Activated CD4-positive, alpha-beta memory T cell treated with anti-CD3 and anti-CD28 coated beads, Interleukin-2, amount 10 ng/mL, durations not matched to agents 7 days and 5 days (primary cell): ENCODE measurements around the gene TIPIN. TPM values are rescaled to one million over a fixed set of nuclear protein-coding genes. Genes with fewer than 3 reads are reported as not detected.
"Not testable (repeated sequence)": the region's sequence is repeated elsewhere in the genome, so short reads cannot be mapped to it uniquely, and the experiment has no call there.

Experiments
- CTCF ChIA-PET: fragments of 350-600 bp; sonication (Branson Sonifier 250); formaldehyde crosslinking; loops from one replicate; lab custom pipeline; 2021; ENCODE audit warnings: antibody characterized with exemption, inconsistent platforms; lab: Charles Lee
- POLR2A ChIA-PET: fragments of 350-600 bp; sonication (Branson Sonifier 250); formaldehyde crosslinking; loops from one replicate; lab custom pipeline; 2021; ENCODE audit warnings: antibody characterized with exemption; lab: Charles Lee
- DNase-seq: peaks from one replicate; pipeline ENCODE4 v3.0.0-alpha.2; 2020
- H3K27ac Mint-ChIP-seq: one replicate; pipeline ENCODE4 v1.8.0; 2021; ENCODE audit warnings: mild to moderate bottlenecking, mixed read lengths
- H3K27me3 Mint-ChIP-seq: one replicate; pipeline ENCODE4 v1.8.0; 2021; ENCODE audit warnings: mixed read lengths
- H3K36me3 Mint-ChIP-seq: one replicate; pipeline ENCODE4 v1.8.0; 2021; ENCODE audit warnings: low read depth, mixed read lengths
- H3K4me1 Mint-ChIP-seq: one replicate; pipeline ENCODE4 v1.8.0; 2021; ENCODE audit warnings: mixed read lengths
- H3K4me3 Mint-ChIP-seq: one replicate; pipeline ENCODE4 v1.8.0; 2021; ENCODE audit warnings: mild to moderate bottlenecking, mixed read lengths
- H3K9me3 Mint-ChIP-seq: one replicate; pipeline ENCODE4 v1.8.0; 2021; ENCODE audit warnings: mixed read lengths
- total RNA-seq, 2 experiments: library from RNA; stranded (reverse); gene quantifications; one replicate each; pipeline ENCODE4 v1.2.3, GENCODE V29; 2021

Gene TIPIN
- total RNA-seq, 2 experiments from 2014 or later: 27.2 to 28.9 TPM

- POLR2A ChIA-PET: no interaction called here
- H3K27ac Mint-ChIP-seq: no peak overlapping the region
- H3K36me3 Mint-ChIP-seq: peaks cover 3% of the 10 kb centered on the region
- no peak overlapping the region for H3K4me3 Mint-ChIP-seq
- no peaks in the 10 kb centered on the region for H3K27me3 Mint-ChIP-seq
- DNase-seq: no peak
- H3K9me3 Mint-ChIP-seq: peaks cover 6% of the 10 kb centered on the region
- CTCF ChIA-PET: interaction anchor here (1.1 kb wide), 1 partner anchor 119 kb away, joined by 4 read pairs; the partner anchor contains the start of gene SNAPC5
- no peaks in the 10 kb centered on the region for H3K4me1 Mint-ChIP-seq
Measured at GRCh38 chr15:66378814-66379430, 22.4 kb upstream of the TIPIN start.

- no peak overlapping the region for H3K4me3 Mint-ChIP-seq
- POLR2A ChIA-PET: interaction anchor here (1.4 kb wide), 1 partner anchor 124 kb away, joined by 3 read pairs; the partner anchor contains the start of gene SNAPC5
Measured at GRCh38 chr15:66374179-66374578, 17.7 kb upstream of the TIPIN start.

GRCh38 chr15:66369773-66370651, 13.5 kb upstream of the TIPIN start:
- H3K36me3 Mint-ChIP-seq: peaks cover 3% of the 10 kb centered on the region
- H3K27ac Mint-ChIP-seq: peak overlapping the region; percentile 80
- peaks cover 6% of the 10 kb centered on the region for H3K9me3 Mint-ChIP-seq
- ChIA-PET POLR2A (interaction anchor here (0.9 to 2.4 kb wide), 8 partner anchors 13 to 1065 kb away, joined by 3 to 14 read pairs (median 6); partner anchors contain the start of genes MAP2K1, TIPIN and ZWILCH), CTCF (interaction anchor here (0.6 to 3.6 kb wide), 5 partner anchors 12 to 129 kb away, joined by 3 to 19 read pairs (median 3); partner anchors contain the start of gene MAP2K1)
- no peaks in the 10 kb centered on the region for H3K27me3 Mint-ChIP-seq
- DNase-seq: peak; percentile 51
- H3K4me3 Mint-ChIP-seq: peak overlapping the region; percentile 54
- H3K4me1 Mint-ChIP-seq: peaks cover 22% of the 10 kb centered on the region

More at GRCh38 chr15:66374179-66374578, 17.7 kb upstream of the TIPIN start:
- Mint-ChIP-seq H3K36me3 (peaks cover 3% of the 10 kb centered on the region), H3K27me3 (no peaks in the 10 kb centered on the region), H3K27ac (no peak overlapping the region), H3K9me3 (peaks cover 6% of the 10 kb centered on the region), H3K4me1 (peaks cover 22% of the 10 kb centered on the region)
- DNase-seq: no peak
- CTCF ChIA-PET: interaction anchor here (1.3 kb wide), 1 partner anchor 12 kb away, joined by 3 read pairs; the partner anchor contains the start of gene MAP2K1

GRCh38 chr15:66364944-66365528, 8.6 kb upstream of the TIPIN start:
- Mint-ChIP-seq H3K36me3 (no peaks in the 10 kb centered on the region), H3K27ac (no peak overlapping the region), H3K27me3 (no peaks in the 10 kb centered on the region), H3K4me3 (no peak overlapping the region), H3K4me1 (peaks cover 7% of the 10 kb centered on the region), H3K9me3 (no peaks in the 10 kb centered on the region)
- POLR2A ChIA-PET: no interaction called here
- DNase-seq: no peak
- CTCF ChIA-PET: interaction anchor here (1.2 kb wide), 1 partner anchor 132 kb away, joined by 6 read pairs; the partner anchor contains the start of gene SNAPC5

GRCh38 chr15:66362776-66363175, 6.3 kb upstream of the TIPIN start:
- ChIA-PET CTCF (no interaction called here), POLR2A (no interaction called here)
- Mint-ChIP-seq H3K27me3 (no peaks in the 10 kb centered on the region), H3K27ac (no peak overlapping the region), H3K36me3 (no peaks in the 10 kb centered on the region), H3K4me1 (peaks cover 3% of the 10 kb centered on the region), H3K4me3 (no peak overlapping the region), H3K9me3 (no peaks in the 10 kb centered on the region)
- no peak for DNase-seq

GRCh38 chr15:66361745-66362460, 5.4 kb upstream of the TIPIN start:
- CTCF ChIA-PET: interaction anchor here (1.5 kb wide), 1 partner anchor 136 kb away, joined by 3 read pairs; the partner anchor contains the start of gene SNAPC5
- H3K4me1 Mint-ChIP-seq, H3K9me3 Mint-ChIP-seq: not testable (repeated sequence)

GRCh38 chr15:66359740-66360139, 3.3 kb upstream of the TIPIN start:
- DNase-seq: no peak
- Mint-ChIP-seq H3K4me3 (no peak overlapping the region), H3K36me3 (peaks cover 8% of the 10 kb centered on the region), H3K4me1 (peaks cover 20% of the 10 kb centered on the region), H3K27me3 (no peaks in the 10 kb centered on the region), H3K9me3 (no peaks in the 10 kb centered on the region), H3K27ac (no peak overlapping the region)
- ChIA-PET CTCF (no interaction called here), POLR2A (no interaction called here)

More at GRCh38 chr15:66361745-66362460, 5.4 kb upstream of the TIPIN start:
- H3K4me3 Mint-ChIP-seq, H3K27ac Mint-ChIP-seq, POLR2A ChIA-PET, H3K36me3 Mint-ChIP-seq, DNase-seq, H3K27me3 Mint-ChIP-seq: not testable (repeated sequence)

GRCh38 chr15:66356077-66356358, 467 bp downstream of the TIPIN start:
- H3K27me3 Mint-ChIP-seq: no peaks in the 10 kb centered on the region
- H3K36me3 Mint-ChIP-seq: peaks cover 31% of the 10 kb centered on the region
- POLR2A ChIA-PET: interaction anchor here (1.0 to 4.3 kb wide), 8 partner anchors 11 to 1052 kb away, joined by 3 to 55 read pairs (median 24); partner anchors contain the start of genes DIS3L, MAP2K1, RNU5B-1 and RPL4
- H3K4me1 Mint-ChIP-seq: peaks cover 37% of the 10 kb centered on the region
- CTCF ChIA-PET: interaction anchor here (0.7 to 5.6 kb wide), 4 partner anchors 30 to 143 kb away, joined by 3 to 74 read pairs (median 4); partner anchors contain the start of genes MAP2K1 and SNAPC5
- DNase-seq: no peak
- H3K27ac Mint-ChIP-seq: peak overlapping the region; percentile 93
- peak overlapping the region; percentile 93 for H3K4me3 Mint-ChIP-seq
- H3K9me3 Mint-ChIP-seq: no peaks in the 10 kb centered on the region

GRCh38 chr15:66348530-66348929, 8.0 kb downstream of the TIPIN start:
- H3K4me3 Mint-ChIP-seq, DNase-seq, H3K27ac Mint-ChIP-seq, H3K27me3 Mint-ChIP-seq, POLR2A ChIA-PET, H3K9me3 Mint-ChIP-seq: not testable (repeated sequence)
- Mint-ChIP-seq H3K4me1 (peaks cover 13% of the 10 kb centered on the region), H3K36me3 (peaks cover 52% of the 10 kb centered on the region)
- CTCF ChIA-PET: interaction anchor here (2.7 kb wide), 1 partner anchor 150 kb away, joined by 7 read pairs; no protein-coding TSS in a partner anchor

GRCh38 chr15:66328771-66329170, 27.7 kb downstream of the TIPIN start:
- CTCF ChIA-PET: no interaction called here
- DNase-seq: no peak
- Mint-ChIP-seq H3K36me3 (peaks cover 48% of the 10 kb centered on the region), H3K4me1 (no peaks in the 10 kb centered on the region), H3K27ac (no peak overlapping the region), H3K9me3 (no peaks in the 10 kb centered on the region), H3K27me3 (no peaks in the 10 kb centered on the region), H3K4me3 (no peak overlapping the region)
- POLR2A ChIA-PET: no interaction called here

GRCh38 chr15:66327736-66328135, 28.7 kb downstream of the TIPIN start:
- Mint-ChIP-seq H3K27me3 (no peaks in the 10 kb centered on the region), H3K4me1 (no peaks in the 10 kb centered on the region), H3K36me3 (peaks cover 49% of the 10 kb centered on the region), H3K9me3 (no peaks in the 10 kb centered on the region), H3K27ac (no peak overlapping the region), H3K4me3 (no peak overlapping the region)
- POLR2A ChIA-PET: no interaction called here
- DNase-seq: no peak
- CTCF ChIA-PET: no interaction called here

GRCh38 chr15:66326051-66326450, 30.4 kb downstream of the TIPIN start:
- POLR2A ChIA-PET: no interaction called here
- H3K36me3 Mint-ChIP-seq: peaks cover 50% of the 10 kb centered on the region

More at GRCh38 chr15:66326051-66326450, 30.4 kb downstream of the TIPIN start:
- H3K4me3 Mint-ChIP-seq: no peak overlapping the region
- no peaks in the 10 kb centered on the region for H3K4me1 Mint-ChIP-seq
- no peak overlapping the region for H3K27ac Mint-ChIP-seq
- no peaks in the 10 kb centered on the region for H3K9me3 Mint-ChIP-seq
- CTCF ChIA-PET: no interaction called here
- H3K27me3 Mint-ChIP-seq: no peaks in the 10 kb centered on the region
- DNase-seq: no peak
